H1 (cell line): ENCODE measurements around the gene ADAM12. TPM values are rescaled to one million over a fixed set of nuclear protein-coding genes. Genes with fewer than 3 reads are reported as not detected.

Experiments used
- NRF1 ChIP-seq: IDR thresholded peaks from 2 replicates; pipeline ENCODE4 v1.6.1; 2011; ENCODE audit warnings: mild to moderate bottlenecking, low read depth, low read length, improper control_type of control experiment
- POLR2AphosphoS5 ChIP-seq: IDR thresholded peaks from 2 replicates; pipeline ENCODE4 v1.6.1; 2011; ENCODE audit warnings: low read depth, low read length
- POU5F1 ChIP-seq: IDR thresholded peaks from 2 replicates; pipeline ENCODE4 v1.6.1; 2011; ENCODE audit warnings: low read depth, mild to moderate bottlenecking, low read length, moderate library complexity
- RNF2 ChIP-seq: fragments of 200-900, 300-1000 bp; sonication (generic); IDR thresholded peaks from 2 replicates; pipeline ENCODE4 v1.7.1; 2016; ENCODE audit warnings: borderline replicate concordance, low read depth, mild to moderate bottlenecking, antibody characterized with exemption, low read length; ENCODE audit not compliant: poor library complexity, severe bottlenecking; ENCODE audit errors: missing control alignments
- SP1 ChIP-seq: IDR thresholded peaks from 2 replicates; pipeline ENCODE4 v1.6.1; 2011; ENCODE audit warnings: low read depth, low read length
- polyA plus RNA-seq, 7 experiments: library from polyadenylated mRNA; depleted of rRNA in 3 of 7; stranded (reverse) in 5 of 7; unstranded in 2 of 7; fragments of >200 nt in 5 of 7; fragments of 200-250 nt in 2 of 7; gene quantifications; 1 replicate in 5 of 7; 2 replicates in 1 of 7; 4 replicates in 1 of 7; pipeline versions ENCODE4 v1.2.1 to v1.2.3, GENCODE V29; 2011 to 2013; ENCODE audit warnings: missing spikeins in 2 of 7, mixed read lengths in 2 of 7
- total RNA-seq: library from RNA; stranded (reverse); fragmentation: NEBNext Ultra II Directional; extraction: Animal tissue kit (Norgen Biotek cat#: 25700); gene quantifications from 2 replicates; pipeline ENCODE4 v1.2.1, GENCODE V29; 2021
- TF ChIP-seq, protein P1 (sequence below): IDR thresholded peaks from 2 replicates; pipeline ENCODE4 v1.6.1; 2012; ENCODE audit warnings: inconsistent platforms
- TF ChIP-seq, protein P2 (sequence below): fragments of 300-600 bp; sonication (generic); IDR thresholded peaks from 2 replicates; pipeline ENCODE4 v1.7.1; 2012; ENCODE audit warnings: low read length, moderate library complexity, mild to moderate bottlenecking, inconsistent platforms; ENCODE audit not compliant: insufficient replicate concordance

The ADAM12 gene
- total and polyA plus RNA-seq, 2 of the 8 experiments (the other 6 are each of a cell fraction or from before 2014, with no cell fraction given), result 0.07 to 0.17 TPM

DNA sequence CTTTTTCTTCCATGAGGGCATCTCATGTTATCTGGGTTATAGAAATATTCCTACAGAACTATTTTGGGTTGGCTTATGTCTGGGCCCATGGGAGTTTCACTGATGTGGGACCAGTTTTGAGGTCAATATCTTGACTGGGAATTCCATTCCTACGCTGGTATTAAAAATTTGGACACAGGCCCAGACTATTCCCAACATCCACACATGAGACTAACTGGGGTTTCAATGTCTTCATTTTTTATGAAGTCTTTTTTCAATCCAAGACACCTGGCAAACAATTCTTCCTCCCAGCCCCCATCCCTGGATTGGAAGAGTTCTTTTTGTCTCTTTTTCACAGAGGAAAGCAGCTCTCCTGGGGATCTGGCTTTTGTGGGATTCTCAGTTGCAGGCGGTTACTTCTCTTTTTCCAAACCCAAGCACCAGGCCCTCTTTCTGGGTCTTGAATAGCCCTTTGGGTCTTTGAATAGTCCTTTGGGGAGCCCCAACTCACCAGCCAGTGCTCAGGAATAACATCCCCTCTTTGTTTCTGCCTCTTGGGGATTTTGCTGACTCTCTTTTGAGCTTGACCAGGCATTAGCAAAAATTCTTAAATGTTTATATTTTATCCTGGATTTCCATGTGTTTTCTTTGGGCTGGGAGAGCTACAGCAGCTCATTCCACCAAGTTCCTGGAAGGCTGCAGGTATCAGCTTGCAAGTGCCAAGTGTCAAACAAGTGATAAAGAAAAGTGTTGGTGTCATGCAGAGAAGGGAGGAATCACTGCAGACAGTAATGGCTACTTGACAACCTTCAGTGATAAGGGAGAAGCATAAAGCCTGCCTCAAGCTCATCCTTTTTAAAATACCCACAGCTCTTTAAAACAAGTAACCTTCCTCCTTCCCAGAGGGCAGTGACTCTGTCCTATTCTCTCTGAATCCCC is 234.3 kb downstream of the ADAM12 start (continued):
- TF ChIP-seq RNF2 (no peak), POLR2AphosphoS5 (no peak), POU5F1 (no peak), SP1 (no peak), NRF1 (no peak)
- TF ChIP-seq, protein P1, sequence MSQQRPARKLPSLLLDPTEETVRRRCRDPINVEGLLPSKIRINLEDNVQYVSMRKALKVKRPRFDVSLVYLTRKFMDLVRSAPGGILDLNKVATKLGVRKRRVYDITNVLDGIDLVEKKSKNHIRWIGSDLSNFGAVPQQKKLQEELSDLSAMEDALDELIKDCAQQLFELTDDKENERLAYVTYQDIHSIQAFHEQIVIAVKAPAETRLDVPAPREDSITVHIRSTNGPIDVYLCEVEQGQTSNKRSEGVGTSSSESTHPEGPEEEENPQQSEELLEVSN, result no peak
- TF ChIP-seq, protein P2, sequence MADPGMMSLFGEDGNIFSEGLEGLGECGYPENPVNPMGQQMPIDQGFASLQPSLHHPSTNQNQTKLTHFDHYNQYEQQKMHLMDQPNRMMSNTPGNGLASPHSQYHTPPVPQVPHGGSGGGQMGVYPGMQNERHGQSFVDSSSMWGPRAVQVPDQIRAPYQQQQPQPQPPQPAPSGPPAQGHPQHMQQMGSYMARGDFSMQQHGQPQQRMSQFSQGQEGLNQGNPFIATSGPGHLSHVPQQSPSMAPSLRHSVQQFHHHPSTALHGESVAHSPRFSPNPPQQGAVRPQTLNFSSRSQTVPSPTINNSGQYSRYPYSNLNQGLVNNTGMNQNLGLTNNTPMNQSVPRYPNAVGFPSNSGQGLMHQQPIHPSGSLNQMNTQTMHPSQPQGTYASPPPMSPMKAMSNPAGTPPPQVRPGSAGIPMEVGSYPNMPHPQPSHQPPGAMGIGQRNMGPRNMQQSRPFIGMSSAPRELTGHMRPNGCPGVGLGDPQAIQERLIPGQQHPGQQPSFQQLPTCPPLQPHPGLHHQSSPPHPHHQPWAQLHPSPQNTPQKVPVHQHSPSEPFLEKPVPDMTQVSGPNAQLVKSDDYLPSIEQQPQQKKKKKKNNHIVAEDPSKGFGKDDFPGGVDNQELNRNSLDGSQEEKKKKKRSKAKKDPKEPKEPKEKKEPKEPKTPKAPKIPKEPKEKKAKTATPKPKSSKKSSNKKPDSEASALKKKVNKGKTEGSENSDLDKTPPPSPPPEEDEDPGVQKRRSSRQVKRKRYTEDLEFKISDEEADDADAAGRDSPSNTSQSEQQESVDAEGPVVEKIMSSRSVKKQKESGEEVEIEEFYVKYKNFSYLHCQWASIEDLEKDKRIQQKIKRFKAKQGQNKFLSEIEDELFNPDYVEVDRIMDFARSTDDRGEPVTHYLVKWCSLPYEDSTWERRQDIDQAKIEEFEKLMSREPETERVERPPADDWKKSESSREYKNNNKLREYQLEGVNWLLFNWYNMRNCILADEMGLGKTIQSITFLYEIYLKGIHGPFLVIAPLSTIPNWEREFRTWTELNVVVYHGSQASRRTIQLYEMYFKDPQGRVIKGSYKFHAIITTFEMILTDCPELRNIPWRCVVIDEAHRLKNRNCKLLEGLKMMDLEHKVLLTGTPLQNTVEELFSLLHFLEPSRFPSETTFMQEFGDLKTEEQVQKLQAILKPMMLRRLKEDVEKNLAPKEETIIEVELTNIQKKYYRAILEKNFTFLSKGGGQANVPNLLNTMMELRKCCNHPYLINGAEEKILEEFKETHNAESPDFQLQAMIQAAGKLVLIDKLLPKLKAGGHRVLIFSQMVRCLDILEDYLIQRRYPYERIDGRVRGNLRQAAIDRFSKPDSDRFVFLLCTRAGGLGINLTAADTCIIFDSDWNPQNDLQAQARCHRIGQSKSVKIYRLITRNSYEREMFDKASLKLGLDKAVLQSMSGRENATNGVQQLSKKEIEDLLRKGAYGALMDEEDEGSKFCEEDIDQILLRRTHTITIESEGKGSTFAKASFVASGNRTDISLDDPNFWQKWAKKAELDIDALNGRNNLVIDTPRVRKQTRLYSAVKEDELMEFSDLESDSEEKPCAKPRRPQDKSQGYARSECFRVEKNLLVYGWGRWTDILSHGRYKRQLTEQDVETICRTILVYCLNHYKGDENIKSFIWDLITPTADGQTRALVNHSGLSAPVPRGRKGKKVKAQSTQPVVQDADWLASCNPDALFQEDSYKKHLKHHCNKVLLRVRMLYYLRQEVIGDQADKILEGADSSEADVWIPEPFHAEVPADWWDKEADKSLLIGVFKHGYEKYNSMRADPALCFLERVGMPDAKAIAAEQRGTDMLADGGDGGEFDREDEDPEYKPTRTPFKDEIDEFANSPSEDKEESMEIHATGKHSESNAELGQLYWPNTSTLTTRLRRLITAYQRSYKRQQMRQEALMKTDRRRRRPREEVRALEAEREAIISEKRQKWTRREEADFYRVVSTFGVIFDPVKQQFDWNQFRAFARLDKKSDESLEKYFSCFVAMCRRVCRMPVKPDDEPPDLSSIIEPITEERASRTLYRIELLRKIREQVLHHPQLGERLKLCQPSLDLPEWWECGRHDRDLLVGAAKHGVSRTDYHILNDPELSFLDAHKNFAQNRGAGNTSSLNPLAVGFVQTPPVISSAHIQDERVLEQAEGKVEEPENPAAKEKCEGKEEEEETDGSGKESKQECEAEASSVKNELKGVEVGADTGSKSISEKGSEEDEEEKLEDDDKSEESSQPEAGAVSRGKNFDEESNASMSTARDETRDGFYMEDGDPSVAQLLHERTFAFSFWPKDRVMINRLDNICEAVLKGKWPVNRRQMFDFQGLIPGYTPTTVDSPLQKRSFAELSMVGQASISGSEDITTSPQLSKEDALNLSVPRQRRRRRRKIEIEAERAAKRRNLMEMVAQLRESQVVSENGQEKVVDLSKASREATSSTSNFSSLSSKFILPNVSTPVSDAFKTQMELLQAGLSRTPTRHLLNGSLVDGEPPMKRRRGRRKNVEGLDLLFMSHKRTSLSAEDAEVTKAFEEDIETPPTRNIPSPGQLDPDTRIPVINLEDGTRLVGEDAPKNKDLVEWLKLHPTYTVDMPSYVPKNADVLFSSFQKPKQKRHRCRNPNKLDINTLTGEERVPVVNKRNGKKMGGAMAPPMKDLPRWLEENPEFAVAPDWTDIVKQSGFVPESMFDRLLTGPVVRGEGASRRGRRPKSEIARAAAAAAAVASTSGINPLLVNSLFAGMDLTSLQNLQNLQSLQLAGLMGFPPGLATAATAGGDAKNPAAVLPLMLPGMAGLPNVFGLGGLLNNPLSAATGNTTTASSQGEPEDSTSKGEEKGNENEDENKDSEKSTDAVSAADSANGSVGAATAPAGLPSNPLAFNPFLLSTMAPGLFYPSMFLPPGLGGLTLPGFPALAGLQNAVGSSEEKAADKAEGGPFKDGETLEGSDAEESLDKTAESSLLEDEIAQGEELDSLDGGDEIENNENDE, result no peak
